ENCODE results near the gene TSPAN31.

Gene TSPAN31

GRCh38 chr12:57793920-57794319, 49.1 kb downstream of the TSPAN31 start:
- no peak for DNase-seq (ENCODE audit: low read depth)

- no peak for DNase-seq (ENCODE audit: low read depth)
Observed at GRCh38 chr12:57795354-57795753, 50.5 kb downstream of the TSPAN31 start.

GRCh38 chr12:57796996-57797395, 52.2 kb downstream of the TSPAN31 start:
- no peak for DNase-seq (ENCODE audit: low read depth)

- DNase-seq (ENCODE audit: low read depth) = no peak
Observed at GRCh38 chr12:57797933-57798332, 53.1 kb downstream of the TSPAN31 start.

Data from activated T-cell treated with anti-CD3 and anti-CD28 coated beads for 24 hours (primary cell).